Neural progenitor cell (in vitro differentiated cells): ENCODE results near the gene TBCD.

Experiments
- CTCF ChIP-seq: fragments of 200-600 bp; sonication (generic); IDR thresholded peaks from 2 replicates; pipeline ENCODE4 v1.5.1; 2017; ENCODE audit warnings: antibody characterized with exemption, mild to moderate bottlenecking
- EZH2 ChIP-seq: fragments of 200-600 bp; sonication (generic); IDR thresholded peaks from 2 replicates; pipeline ENCODE4 v1.6.1; 2017; ENCODE audit warnings: antibody characterized with exemption, mild to moderate bottlenecking, moderate library complexity

DNA sequence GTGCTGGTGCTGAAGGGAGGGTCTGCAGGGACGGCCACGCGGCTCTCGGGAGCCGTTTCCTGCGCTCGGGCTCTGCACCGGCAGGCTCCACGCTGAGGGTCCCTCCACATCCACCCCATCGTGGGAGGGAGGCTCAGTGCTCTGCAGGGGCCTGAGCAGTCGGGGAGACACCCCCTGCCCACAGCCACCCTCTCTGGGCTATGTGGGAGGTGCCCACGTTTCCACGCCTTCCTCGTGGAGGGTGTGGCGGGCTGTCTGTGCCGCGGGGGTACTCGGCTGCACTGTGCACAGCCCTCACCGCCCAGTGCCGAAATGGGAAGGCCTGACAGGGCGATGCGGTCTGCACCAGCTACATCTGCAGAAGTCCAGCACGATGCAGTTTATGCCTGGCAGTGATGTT is 113.4 kb downstream of the TBCD start:
- TF ChIP-seq CTCF, result no peak
- no peak for TF ChIP-seq EZH2
